K562 (cell line): Measurements from ENCODE around the gene TSPOAP1. TPM values are rescaled to one million over a fixed set of nuclear protein-coding genes. Genes with fewer than 3 reads are reported as not detected.

Source experiments
- FOSL1 ChIP-seq: fragments of 200-800 bp; sonication (Bioruptor generic); conservative IDR thresholded peaks from 2 replicates; pipeline ENCODE4 v1.6.1; 2016; ENCODE audit warnings: missing genetic modification characterization, missing compliant biosample characterization
- HOMEZ ChIP-seq: fragments of 250-450 bp; sonication (Bioruptor Pico); IDR thresholded peaks from 2 replicates; pipeline ENCODE4 v1.4.0; 2020; ENCODE audit warnings: mild to moderate bottlenecking, moderate library complexity
- JUNB ChIP-seq: fragments of 450-650 bp; formaldehyde crosslinking; conservative IDR thresholded peaks from 2 replicates; pipeline ENCODE4 v1.4.0; 2020; ENCODE audit warnings: mild to moderate bottlenecking
- MYNN ChIP-seq, 2 experiments: sonication (generic); formaldehyde crosslinking in 1 of 2; IDR thresholded peaks; 2 replicates each; pipeline versions ENCODE4 v1.5.0 to v1.6.1; 2016 to 2020; ENCODE audit warnings: antibody characterized with exemption in 1 of 2, missing genetic modification reagents in 1 of 2
- RAD21 ChIP-seq, 2 experiments: fragments of 250-450 bp in 1 of 2; fragments of 450-650 bp in 1 of 2; sonication (Bioruptor Pico) in 1 of 2; formaldehyde crosslinking in 1 of 2; IDR thresholded peaks in 1 of 2; conservative IDR thresholded peaks in 1 of 2; 2 replicates each; pipeline versions ENCODE4 v1.4.0 to v1.8.0; 2020 to 2022; ENCODE audit warnings: mild to moderate bottlenecking in 2 of 2, moderate library complexity in 1 of 2
- U2AF1 ChIP-seq: fragments of 200-400 bp; formaldehyde crosslinking; optimal IDR thresholded peaks from 2 replicates; pipeline ENCODE3; 2017; ENCODE audit warnings: mild to moderate bottlenecking, low read depth, low read length, moderate library complexity
- WHSC1 ChIP-seq: IDR thresholded peaks from one replicate; pipeline ENCODE4 v1.6.1; 2012; ENCODE audit warnings: low read length, control low read depth, inconsistent platforms
- ZNF133 ChIP-seq: fragments of 250-450 bp; sonication (Bioruptor Pico); IDR thresholded peaks from 2 replicates; pipeline ENCODE4 v1.4.0; 2020; ENCODE audit warnings: mild to moderate bottlenecking
- ZNF277 ChIP-seq: fragments of 250-450 bp; sonication (Bioruptor Pico); IDR thresholded peaks from 2 replicates; pipeline ENCODE4 v1.8.0; 2022; ENCODE audit warnings: inconsistent platforms, mild to moderate bottlenecking, moderate library complexity, borderline replicate concordance
- ZNF512 ChIP-seq: IDR thresholded peaks from 2 replicates; pipeline ENCODE4 v1.6.1; 2016; ENCODE audit warnings: missing genetic modification characterization, missing compliant biosample characterization
- ZNF592 ChIP-seq: fragments of 450-650 bp; IDR thresholded peaks from 2 replicates; pipeline ENCODE4 v1.6.1; 2017; ENCODE audit warnings: antibody characterized with exemption, mild to moderate bottlenecking
- ZNF639 ChIP-seq, 2 experiments: fragments of 200-800 bp in 1 of 2; sonication (Bioruptor generic) in 1 of 2; sonication (generic) in 1 of 2; formaldehyde crosslinking in 1 of 2; IDR thresholded peaks in 1 of 2; conservative IDR thresholded peaks in 1 of 2; 2 replicates each; pipeline versions ENCODE4 v1.5.0 to v1.6.1; 2016 to 2020; ENCODE audit warnings: missing compliant biosample characterization in 1 of 2, missing genetic modification characterization in 1 of 2, missing genetic modification reagents in 1 of 2
- ZNF764 ChIP-seq: fragments of 250-450 bp; sonication (Bioruptor Pico); IDR thresholded peaks from 2 replicates; pipeline ENCODE4 v1.4.0; 2020; ENCODE audit warnings: low read depth, mild to moderate bottlenecking, moderate library complexity
- polyA plus RNA-seq, 8 experiments: library from polyadenylated mRNA; depleted of rRNA in 4 of 8; stranded (reverse) in 5 of 8; unstranded in 3 of 8; fragments of >200 nt; fragmentation: Nextera tagmentation in 2 of 8; fragmentation: Illumina TruSeq in 1 of 8; extraction: Ambion mirVana in 2 of 8; extraction: Trizol in 1 of 8; gene quantifications; 2 replicates each; pipeline versions ENCODE4 v1.2.1 to v1.2.3, GENCODE V29; 2011 to 2014; ENCODE audit warnings: inconsistent platforms in 1 of 8, missing spikeins in 1 of 8
- total RNA-seq, 7 experiments: library from RNA; depleted of rRNA in 6 of 7; stranded (reverse); fragments of >200 nt in 6 of 7; fragmentation: Illumina TruSeq in 2 of 7; extraction: Trizol in 2 of 7; gene quantifications; 2 replicates each; pipeline versions ENCODE4 v1.2.1 to v1.2.3, GENCODE V29; 2011 to 2021; ENCODE audit warnings: low replicate concordance in 1 of 7

TSPOAP1 gene
- total and polyA plus RNA-seq, 9 of the 15 experiments (the other 6 are each of a cell fraction or from before 2014, with no cell fraction given), result 0.87 to 3.9 (median 1.8) TPM; not detected in 2

- TF ChIP-seq HOMEZ (CRISPR knock-in tag) (no peak), FOSL1 (tag) (peak; percentile 42; the same call in 1 of the 2 replicates), ZNF277 (CRISPR knock-in tag) (no peak), ZNF512 (tag) (no peak), ZNF133 (CRISPR knock-in tag) (no peak), ZNF639 (CRISPR knock-in tag; conservative IDR thresholded peaks at IDR 0.05 in 1 of 2, IDR thresholded peaks at IDR 0.05 in 1 of 2) (peak in 1 of 2 experiments; percentile 63; a peak in 2 of 4 replicates), WHSC1 (no peak), MYNN (IDR thresholded peaks at IDR 0.05) (peak; percentile 69), MYNN (CRISPR knock-in tag; IDR thresholded peaks at IDR 0.05) (no peak), ZNF592 (peak; percentile 83; the same call in 1 of the 2 replicates), RAD21 (CRISPR knock-in tag; conservative IDR thresholded peaks at IDR 0.05 in 1 of 2, IDR thresholded peaks at IDR 0.05 in 1 of 2) (no peak), ZNF764 (CRISPR knock-in tag) (no peak), JUNB (no peak), U2AF1 (no peak)
Measured at GRCh38 chr17:58364270-58364942, 35.8 kb upstream of the TSPOAP1 start (continued).
